EL (cell line): ENCODE results near the gene SIK3.
"Not testable (repeated sequence)": the region's sequence is repeated elsewhere in the genome, so short reads cannot be mapped to it uniquely, and the experiment has no call there.

Experiments used
- DNase-seq: peaks from one replicate; pipeline ENCODE4 v3.0.0-alpha.2; 2016

SIK3 gene

GRCh38 chr11:116813781-116814471 lies 284.3 kb downstream of the SIK3 start:
- DNase-seq = no peak

GRCh38 chr11:116813170-116813569 lies 285.1 kb downstream of the SIK3 start:
- DNase-seq = no peak

GRCh38 chr11:116812109-116812508 lies 286.1 kb downstream of the SIK3 start:
- DNase-seq = no peak

GRCh38 chr11:116811194-116811593 lies 287.0 kb downstream of the SIK3 start:
- no peak for DNase-seq

GRCh38 chr11:116808262-116809175 lies 289.7 kb downstream of the SIK3 start:
- peak; percentile 29 for DNase-seq

GRCh38 chr11:116807601-116808261 lies 290.5 kb downstream of the SIK3 start:
- no peak for DNase-seq

GRCh38 chr11:116804001-116804400 lies 294.2 kb downstream of the SIK3 start:
- no peak for DNase-seq

- DNase-seq = not testable (repeated sequence)
Observed at GRCh38 chr11:116801662-116802061, 296.6 kb downstream of the SIK3 start.

GRCh38 chr11:116800610-116801009 lies 297.6 kb downstream of the SIK3 start:
- no peak for DNase-seq

GRCh38 chr11:116798368-116798767 lies 299.9 kb downstream of the SIK3 start:
- no peak for DNase-seq

- DNase-seq = no peak
Observed at GRCh38 chr11:116797816-116798215, 300.4 kb downstream of the SIK3 start.

- no peak for DNase-seq
Observed at GRCh38 chr11:116796548-116796947, 301.7 kb downstream of the SIK3 start.

GRCh38 chr11:116794851-116795250 lies 303.4 kb downstream of the SIK3 start:
- DNase-seq = no peak

GRCh38 chr11:116793772-116794097 lies 304.5 kb downstream of the SIK3 start:
- no peak for DNase-seq
